LoVo (cell line): ENCODE data around the gene BICC1.
"Not testable (repeated sequence)": the region's sequence is repeated elsewhere in the genome, so short reads cannot be mapped to it uniquely, and the experiment has no call there.

Source experiments
- DNase-seq: peaks from one replicate; pipeline ENCODE4 v3.0.0-alpha.2; 2016; ENCODE audit warnings: low spot score

Gene BICC1

DNA sequence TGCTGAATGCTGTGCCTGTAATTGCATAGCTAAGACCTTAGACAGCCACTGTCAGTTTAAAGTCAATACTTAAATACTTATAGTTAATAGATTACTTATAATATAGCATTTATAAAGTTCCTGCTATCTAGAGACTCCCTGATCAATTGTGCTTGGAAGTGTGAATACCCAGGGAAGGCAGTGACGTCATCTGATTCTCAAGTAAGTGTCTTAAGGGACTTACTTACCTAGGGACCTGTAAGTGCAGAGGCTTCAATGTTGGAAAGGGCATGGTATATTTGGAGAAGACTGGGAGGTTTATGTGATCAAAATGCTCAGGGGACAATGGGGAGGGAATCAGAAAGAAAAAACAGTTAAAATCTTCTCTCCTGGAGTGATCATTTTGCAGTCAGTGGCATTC is 55.0 kb downstream of the BICC1 start:
- no peak for DNase-seq

DNA sequence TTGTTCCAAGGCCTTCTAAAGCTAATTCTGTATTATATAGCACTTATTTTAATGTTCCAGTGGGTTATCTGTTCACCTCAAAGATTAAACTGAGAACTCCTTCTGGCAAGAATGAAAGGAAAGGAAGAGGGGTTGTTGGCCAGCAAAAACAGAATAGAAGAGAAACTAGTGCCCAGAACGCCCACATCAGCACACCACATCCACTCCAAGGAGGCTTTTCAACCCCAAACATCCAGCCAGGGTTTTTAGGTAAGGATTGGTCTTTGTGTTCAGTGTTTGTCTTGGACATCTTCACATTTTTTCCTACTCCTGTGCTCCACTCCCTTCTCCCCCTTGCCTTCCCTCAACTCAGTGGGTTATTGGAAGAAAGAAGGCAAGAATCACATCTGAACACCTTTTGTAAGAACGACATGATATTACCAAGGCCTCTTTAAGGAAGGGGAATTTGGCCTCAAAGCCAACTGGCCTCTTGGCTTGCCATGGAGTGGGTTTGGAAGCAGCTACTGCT is 55.8 kb downstream of the BICC1 start:
- no peak for DNase-seq

DNA sequence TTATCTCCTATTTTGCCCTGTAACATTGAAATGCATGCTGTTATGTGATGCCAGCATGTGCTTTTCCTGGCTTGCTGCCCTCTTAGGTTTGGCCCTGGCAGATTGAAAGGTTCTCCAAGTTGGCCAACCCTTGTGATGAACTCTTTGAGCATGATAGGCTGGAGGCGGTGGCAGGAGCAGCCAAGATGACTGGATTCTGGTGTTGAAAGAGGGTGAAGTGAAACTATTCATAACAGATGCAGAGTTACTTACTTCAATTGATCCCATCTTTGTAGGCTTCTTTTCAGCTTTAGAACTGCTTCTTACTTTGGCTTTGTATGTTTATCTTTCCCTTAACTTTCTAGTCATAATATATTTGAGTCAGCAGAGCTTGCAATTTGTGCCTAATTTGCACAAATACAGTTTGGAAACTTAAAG is 57.6 kb downstream of the BICC1 start:
- no peak for DNase-seq

DNA sequence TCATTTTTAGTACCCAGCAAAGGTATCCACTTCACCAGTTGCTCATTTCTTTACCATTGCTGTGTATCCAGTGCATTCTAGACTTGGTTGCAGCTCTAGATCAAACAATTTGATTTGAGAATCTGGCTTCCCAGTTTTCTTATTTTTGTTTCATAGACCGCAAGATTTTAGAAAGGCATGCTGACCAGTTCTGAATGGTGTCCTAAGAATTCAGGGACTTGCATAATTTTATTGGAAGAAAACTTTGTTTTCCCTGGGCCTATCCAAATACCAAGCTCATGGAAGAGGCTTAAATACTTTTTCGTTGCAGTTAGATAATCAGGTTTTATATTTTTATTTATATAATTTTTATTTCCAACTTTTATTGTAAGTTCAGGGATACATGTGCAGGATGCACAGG is 58.3 kb downstream of the BICC1 start:
- no peak for DNase-seq

DNA sequence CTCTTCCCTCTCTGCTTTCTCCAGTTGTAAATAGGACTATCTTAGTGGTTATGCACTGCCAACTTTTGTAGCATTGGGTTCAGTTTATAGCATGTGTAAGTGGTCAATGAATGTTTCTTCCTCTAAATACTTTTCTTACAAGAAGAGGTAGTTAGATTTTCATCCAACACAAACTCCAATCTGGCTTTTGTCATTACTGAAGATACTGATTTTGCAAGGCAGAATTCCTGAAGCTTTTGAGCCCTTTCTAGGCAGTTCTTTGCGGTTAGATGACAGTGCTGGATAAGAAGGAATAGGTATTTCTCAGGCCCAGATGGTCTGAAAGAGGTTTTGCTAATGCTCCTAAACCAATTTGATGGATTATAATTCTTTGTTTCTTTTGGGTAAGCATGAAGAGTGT is 60.5 kb downstream of the BICC1 start:
- DNase-seq, result no peak

DNA sequence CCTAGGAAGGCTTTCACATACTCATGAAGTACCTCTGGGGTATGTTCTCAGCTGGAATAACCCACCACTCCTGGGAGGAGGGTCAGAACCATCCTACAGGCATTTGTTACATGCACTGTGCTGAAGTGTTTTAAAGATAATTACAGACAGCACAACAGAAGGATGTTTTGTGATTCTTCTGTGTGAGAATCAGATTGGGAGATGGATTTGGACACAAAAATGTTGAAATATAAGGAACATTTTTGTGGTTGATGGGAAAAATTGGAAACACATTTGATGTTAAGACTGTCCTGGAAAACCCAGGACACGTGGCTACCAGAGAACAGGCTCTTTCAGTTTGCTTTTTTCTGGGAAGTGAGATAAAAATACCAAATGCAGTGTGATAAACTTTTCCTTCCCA is 61.4 kb downstream of the BICC1 start:
- DNase-seq, result no peak

DNA sequence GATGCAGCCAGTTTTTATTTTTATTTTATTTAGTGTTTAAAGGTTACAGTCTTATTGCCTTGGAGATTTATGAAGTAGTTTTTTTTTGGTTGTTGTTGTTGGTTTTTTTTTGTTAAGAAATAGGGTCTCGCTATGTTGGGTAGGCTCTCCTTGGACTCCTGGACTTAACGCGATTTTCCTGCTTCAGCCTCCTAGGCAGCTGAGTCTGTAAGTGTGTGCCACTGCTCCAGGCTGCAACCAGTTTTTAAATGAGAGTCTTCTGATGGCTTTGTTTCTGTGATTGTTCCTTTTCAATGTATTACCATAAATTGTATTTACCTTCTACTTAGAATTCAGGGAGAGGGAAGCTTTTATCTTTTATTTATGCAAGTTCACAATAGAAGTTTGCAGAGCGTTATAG is 62.8 kb downstream of the BICC1 start:
- DNase-seq, result no peak

DNA sequence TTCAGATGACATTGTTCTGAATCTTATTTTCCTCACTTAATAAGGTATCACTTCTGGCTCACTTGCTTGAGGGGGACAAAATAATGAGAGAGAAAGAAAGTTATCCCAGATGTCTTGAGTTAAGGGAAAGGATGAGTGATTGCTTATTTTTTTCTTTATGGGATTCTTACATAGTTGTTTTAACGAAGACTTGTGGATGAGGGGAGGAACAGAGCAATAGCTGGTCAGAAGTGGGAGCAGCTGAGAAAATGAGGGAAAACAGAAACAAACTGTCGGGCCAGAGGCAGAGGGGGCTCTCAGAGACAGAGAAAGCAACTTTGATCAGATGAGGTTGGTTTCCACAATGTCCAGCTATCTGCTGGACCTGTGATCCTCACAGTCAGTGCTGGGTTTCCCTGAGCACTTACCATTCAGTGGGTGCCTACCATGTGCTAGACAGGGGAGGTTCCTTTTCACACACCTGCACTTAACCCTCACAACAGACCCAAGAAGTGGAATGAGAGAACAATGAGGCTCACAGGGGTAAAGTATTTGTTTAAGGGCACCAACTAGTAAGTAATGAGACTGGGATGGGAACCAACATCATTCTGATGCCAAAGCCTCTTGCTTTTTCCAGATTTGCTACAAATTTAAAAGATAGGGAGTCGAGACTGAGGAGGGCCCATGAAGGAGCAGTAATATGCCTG is 64.2 kb downstream of the BICC1 start:
- DNase-seq, result no peak

DNA sequence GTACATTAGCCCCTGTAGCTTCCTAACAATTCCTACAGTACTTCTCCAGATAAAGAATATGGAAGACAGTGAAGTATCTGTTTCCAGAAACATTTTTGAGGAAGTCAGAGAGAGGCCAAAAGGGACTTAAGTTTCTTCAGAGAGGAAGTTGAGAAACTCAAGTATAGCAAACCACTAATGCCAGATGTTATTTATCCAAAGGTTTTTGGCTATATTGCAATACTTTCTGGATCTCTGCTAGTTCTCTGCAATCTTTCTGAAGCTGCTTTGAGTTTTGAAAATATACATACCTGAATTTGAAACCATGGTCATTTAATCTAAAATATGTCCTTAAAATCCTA is 64.7 kb downstream of the BICC1 start:
- no peak for DNase-seq

DNA sequence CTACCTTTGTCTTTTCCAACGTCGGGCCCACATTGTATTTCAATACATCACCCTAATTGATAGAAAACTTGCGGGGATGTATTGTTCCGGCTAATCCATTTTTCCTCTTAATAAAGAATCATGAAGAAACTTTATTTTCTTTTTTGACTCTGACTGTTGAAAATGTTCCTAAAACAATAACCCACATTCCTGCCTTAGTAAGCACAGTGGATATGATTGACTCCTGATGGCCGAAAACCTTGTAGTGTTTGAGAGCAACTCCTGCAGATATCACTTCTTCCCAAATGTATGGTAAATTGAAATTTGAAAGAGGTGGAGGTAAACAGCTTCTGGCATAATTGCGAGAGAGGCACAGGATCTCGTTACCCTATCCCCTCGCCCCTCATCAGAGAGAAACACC is 65.7 kb downstream of the BICC1 start:
- no peak for DNase-seq

DNA sequence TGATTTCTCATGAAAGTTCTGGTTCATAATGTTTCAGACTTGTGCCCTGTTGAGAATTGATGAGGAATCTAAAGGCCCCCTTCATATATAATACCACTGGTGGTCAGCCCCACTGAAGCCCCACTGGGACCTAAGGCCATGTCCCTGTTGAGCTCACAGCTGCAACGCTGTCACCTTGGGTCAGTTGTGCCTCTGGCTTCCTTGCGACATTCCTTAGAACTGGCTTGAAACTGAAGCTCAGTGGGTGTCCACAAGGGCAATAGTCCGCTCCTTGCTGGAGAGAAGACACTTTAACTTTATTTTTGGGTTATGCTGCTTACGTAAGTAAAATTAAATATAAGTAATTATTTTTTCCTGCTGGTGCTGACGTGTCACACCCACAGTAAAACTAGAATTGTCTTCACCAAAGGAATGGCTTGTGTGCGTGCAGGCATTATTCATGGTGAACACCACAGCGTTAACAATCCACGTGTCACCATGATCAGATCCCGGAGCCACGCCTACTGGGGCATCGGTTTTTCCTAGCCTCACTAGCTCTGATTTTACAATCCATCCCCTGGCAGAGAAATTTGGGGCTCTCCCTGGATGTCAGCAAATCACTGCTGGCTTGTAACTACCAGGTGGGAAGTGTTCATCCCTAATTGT is 66.5 kb downstream of the BICC1 start:
- DNase-seq, result no peak

DNA sequence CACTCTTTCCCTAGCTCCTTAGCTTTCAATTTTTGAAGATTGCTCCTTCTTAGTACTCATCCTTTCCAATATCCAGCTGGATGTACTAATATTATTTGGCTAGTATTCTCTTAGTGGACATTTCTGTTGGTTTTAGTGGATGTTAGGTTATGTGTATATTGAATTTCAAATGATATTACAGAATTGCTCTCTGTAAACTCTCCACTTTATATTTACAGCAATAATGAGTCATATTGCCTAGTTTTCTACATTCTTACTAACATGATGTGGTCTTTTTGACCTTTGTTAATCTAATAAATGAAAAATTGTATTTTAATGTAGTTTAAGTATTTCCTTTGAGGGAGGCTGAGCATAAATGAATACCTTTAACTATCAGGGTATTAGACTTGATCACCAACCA is 69.4 kb downstream of the BICC1 start:
- DNase-seq, result no peak

DNA sequence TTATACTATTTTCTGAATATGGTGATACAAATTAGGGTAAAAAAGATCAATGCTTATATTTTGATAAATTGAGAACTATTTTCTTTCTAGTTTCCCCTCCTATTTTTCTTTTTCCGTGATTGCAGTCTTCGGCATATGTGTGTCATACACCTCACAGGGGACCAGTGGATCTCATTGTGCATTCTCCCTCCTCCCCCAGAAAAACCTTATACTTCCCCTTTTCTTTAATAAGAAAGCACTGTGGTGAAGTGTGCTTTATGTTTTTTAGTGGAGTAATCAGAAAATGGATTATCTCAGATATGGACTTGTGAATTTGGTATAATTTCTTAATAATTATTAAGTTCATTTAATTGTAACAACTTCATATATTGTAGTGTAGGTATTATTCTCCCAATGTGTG is 72.8 kb downstream of the BICC1 start:
- DNase-seq, result no peak

DNA sequence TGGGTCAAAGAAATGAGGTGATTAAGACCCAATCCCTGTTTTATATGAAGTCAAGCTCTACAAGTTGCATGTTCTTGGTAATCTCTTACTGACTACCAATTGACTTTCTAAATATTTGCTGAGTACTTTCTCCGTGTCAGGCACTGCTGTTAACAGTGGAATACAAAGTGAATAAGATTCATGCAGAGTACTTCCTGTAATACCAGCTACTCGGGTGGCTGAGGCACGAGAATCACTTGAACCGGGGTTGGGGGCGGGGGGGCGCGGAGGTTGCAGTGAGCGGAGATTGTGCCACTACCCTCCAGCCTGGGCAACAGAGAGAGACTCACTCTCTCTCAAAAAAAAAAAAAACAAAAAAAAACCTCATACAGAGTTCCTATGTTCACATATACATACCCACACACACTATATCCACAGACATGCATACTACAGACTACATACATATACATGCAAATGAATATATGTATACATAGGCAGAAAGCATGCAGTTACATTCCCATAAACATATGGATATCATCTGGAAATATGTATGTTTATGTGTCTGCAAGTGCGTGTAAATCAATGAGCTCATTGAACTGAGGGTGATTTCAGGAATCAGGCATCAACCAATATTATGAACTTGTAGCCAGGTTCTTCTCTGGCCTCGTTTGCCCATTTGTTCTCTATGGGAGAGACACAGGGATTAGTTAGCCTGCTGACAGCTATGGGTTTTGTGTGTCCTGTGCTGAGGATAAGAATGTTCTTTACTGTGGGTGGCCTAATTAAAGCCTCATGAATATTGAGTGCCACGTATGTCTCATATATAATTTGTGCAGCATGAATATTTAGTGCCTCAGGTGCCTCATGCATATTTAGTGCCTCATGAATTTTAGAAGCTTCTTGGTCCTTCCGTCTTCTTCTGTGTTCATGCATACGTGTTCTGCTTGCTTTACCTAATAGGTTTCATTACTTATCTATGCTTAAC is 73.9 kb downstream of the BICC1 start:
- no peak for DNase-seq

DNA sequence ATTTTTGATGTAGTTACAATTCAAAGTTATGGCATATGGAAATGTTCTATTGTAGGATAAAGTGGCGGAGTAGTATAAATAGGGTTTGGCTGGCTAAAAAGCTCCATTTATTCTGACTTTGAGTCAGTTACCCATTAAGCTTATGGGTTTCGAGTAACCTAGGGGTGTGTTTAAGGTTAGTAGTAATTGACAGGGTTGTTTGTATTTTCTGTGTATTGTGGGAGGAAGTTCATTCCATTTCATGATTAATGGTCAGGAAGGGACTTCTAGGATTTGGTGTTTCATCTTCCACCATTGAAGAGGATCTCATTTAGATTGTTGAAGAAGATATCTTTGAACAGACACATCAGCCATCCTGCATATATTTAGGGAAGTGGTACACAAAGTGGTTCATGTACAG is 75.0 kb downstream of the BICC1 start:
- no peak for DNase-seq

DNA sequence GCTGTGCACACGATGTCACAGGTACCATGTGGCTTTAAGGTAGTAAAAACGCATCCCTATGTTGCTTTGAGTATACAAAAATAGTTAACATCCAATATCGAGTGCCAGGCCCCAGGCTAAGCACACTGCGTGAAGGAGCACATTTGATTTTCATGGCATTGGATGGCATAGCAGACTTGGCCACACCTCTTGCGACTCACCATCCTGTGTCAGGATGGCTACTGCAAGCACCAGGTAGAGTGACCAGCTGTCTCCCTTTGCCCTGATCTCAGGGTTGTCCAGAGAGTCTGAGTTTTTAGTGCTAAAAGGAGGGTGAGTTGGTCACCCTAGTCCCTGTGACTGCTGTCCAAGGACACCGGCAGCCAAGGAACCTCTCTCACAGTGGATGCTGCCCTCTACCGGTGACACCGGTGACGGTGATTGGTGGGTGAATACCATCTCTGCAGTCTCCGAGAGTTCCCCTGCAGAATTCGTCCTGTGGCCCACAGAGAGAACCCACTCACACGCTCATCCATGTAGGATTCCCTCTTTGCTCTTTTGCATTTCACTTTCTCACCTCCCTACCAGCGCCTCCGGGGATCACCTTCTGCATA is 76.1 kb downstream of the BICC1 start:
- no peak for DNase-seq

DNA sequence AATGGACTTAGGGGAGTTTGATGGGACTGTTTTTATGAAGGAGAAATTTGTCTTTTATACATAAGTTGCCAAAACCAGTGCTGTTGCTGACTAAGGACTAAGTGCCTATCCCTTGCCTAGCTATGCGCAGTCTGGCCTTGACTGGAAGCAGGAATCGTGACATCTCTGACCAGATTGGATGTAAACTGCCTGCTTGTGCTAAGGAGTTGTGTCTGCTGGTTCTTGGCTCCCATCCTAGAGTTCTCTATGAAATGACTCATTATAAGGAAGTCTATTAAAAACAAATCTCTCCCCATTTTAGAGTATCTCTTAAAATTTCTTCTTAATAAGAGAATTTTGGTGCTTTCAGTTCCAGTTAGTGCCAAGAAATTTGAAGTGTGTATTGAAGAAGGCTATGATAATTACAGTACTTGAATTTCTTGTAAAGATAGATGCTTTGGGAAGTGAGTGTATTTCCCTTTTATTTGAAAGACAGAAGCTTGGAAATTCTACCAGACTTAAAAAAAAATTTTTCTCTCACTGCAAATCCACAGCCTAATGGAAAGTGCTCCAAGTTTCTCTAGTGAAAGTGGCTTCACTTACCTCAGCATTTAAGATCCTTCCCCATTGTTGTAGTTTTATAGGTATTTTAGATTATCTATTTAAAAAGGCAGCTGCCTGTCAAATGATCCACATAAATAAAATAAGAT is 77.6 kb downstream of the BICC1 start:
- DNase-seq, result peak; percentile 9

DNA sequence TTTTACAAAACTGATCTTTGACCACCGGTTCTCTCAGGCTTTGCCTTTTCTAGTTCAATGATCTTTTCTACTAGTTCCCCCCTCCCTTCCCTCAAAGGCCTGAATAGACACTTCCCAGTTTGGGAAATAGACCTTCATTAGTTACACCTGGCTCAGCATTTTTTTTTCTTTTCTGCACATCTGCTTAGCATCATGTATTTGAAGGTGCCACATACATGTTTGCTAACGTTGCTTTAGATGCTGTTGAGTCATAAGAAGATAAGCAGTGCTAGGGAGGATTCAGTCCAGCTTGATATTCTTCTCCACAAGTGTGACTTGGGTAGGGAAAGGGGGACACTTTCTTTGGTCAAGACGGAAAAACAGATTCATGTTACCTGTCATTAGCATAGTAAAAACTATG is 78.3 kb downstream of the BICC1 start:
- no peak for DNase-seq

DNA sequence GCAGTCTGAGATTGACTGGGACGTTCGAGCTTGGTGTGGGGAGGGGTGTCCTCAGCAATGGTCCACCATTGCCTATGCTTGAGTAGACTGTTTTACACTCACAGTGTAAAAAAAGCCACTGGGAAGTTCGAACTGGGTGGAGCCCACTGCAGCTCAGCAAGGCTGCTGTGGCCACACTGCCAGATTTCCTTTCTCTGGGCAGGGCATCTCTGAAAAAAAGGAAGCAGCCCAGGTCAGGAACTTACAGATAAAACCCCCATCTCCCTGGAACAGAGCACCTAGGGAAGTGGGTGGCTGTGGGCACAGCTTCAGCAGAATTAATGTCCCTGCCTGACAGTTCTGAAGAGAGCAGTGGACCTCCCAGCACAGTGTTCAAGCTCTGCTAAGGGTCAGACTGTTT is 80.3 kb downstream of the BICC1 start:
- DNase-seq, result no peak

DNA sequence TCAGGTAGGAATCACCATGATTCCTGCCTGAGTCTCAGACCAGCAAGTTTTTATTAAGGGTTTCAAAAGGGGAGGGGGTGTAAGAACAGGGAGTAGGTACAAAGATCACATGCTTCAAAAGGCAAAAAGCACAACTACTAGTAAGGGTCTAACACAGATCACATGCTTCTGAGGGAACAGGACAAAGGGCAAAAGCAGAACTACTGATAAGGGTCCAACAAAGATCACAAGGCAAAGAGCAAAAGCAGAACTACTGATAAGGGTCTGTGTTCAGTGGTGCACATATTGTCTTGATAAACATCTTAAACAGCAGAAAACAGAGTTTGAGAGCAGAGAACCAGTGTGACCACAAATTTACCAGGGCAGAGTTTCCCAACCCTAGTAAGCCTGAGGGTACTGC is 84.5 kb downstream of the BICC1 start:
- not testable (repeated sequence) for DNase-seq

DNA sequence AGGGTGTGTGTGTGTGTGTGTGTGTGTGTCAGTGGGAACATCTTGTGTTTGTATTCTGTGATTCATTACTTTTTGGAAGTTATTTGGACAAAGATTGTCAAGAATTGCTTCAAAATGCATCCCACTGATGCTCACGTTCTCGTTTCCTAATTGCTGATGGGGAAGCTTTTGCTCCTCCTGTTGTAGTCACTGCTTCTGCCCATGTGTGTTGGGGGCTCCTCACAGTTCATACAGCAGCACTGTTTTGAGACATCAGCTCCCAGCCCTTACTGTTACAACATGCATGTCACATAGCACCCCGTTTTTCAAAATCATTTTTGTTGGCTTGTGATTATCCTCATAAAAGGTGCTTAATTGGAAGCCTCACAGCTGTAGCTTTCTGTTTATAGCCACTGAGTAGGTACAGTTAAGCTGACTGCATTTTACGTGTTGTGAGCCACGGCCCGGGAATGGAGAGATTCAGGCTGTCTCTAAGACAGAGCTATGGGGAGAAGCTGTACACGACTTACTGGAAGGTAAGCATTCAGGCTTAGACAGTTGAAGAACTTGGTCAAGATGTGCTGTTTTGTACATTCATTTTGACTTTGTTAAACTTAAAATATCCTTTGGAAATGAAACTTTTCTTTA is 87.4 kb downstream of the BICC1 start:
- no peak for DNase-seq
